Neural progenitor cell (in vitro differentiated cells): Measurements from ENCODE around the gene TRIM65.

ENCODE experiments used
- EZH2 ChIP-seq: fragments of 200-600 bp; sonication (generic); IDR thresholded peaks from 2 replicates; pipeline ENCODE4 v1.6.1; 2017; ENCODE audit warnings: antibody characterized with exemption, mild to moderate bottlenecking, moderate library complexity
- TF ChIP-seq, protein P1 (sequence below): fragments of 200-600 bp; sonication (generic); IDR thresholded peaks from 2 replicates; pipeline ENCODE4 v1.5.1; 2017; ENCODE audit warnings: antibody characterized with exemption, mild to moderate bottlenecking

DNA sequence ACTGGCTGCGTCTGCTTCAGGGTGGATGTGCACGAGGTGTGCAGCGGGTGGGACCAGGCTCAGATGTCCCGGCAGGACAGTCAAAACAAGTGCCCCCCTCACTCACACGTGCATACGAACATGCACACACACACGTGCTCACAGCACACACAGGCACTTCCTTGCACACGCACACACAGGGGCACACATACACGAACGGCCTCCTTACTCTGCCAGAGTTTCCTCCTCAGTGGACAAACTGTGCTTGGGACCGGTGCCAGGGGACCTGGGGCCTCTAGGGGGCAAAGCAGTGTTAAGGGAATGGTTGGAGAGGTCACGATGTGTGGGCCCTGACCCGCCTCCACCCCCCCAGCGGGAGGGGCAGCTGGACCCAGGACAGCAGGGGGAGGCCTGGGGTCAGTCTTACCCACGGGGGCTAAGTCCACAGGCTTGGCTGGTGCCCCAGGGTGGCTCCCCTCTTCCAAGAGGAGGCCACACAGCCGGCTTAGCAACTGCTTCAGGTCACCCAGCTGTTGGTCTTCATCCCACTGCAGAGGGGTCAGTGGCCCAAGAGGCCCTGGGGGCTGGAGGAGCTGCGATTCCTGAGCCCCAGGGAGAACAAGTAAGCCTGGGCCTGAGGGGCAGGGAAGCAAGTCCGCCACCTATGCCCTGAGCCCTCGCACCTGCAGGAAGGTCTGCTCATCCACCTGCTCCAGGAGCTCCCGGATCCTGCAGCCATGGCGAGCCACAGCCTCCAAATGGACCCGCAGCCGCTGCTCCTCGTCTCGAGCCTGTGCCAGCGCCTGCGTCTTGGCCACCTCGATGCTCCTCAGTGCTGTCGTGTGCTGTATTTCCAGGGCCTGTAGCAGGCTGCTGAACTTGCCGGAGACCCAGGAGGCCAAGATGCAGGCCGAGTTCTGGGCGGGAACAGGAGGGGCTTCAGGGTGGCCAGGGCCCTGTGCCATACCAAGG lies 4.9 kb downstream of the TRIM65 start:
- TF ChIP-seq, protein P1, sequence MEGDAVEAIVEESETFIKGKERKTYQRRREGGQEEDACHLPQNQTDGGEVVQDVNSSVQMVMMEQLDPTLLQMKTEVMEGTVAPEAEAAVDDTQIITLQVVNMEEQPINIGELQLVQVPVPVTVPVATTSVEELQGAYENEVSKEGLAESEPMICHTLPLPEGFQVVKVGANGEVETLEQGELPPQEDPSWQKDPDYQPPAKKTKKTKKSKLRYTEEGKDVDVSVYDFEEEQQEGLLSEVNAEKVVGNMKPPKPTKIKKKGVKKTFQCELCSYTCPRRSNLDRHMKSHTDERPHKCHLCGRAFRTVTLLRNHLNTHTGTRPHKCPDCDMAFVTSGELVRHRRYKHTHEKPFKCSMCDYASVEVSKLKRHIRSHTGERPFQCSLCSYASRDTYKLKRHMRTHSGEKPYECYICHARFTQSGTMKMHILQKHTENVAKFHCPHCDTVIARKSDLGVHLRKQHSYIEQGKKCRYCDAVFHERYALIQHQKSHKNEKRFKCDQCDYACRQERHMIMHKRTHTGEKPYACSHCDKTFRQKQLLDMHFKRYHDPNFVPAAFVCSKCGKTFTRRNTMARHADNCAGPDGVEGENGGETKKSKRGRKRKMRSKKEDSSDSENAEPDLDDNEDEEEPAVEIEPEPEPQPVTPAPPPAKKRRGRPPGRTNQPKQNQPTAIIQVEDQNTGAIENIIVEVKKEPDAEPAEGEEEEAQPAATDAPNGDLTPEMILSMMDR, result no peak
- no peak for TF ChIP-seq EZH2
